Fibroblast of lung (primary cell): ENCODE results near the gene KIAA1755. TPM values are rescaled to one million over a fixed set of nuclear protein-coding genes. Genes with fewer than 3 reads are reported as not detected.
"Not testable (repeated sequence)": the region's sequence is repeated elsewhere in the genome, so short reads cannot be mapped to it uniquely, and the experiment has no call there.

ENCODE experiments used
- DNase-seq, 2 donors: peaks; one replicate each; pipeline versions ENCODE4 v3.0.0 to v3.0.0-alpha.2; 2010; ENCODE audit warnings: low read depth in 2 of 2
- H2AFZ ChIP-seq: 2 replicates; pipeline ENCODE4 v1.5.1; 2012; ENCODE audit warnings: low read length, control low read depth, inconsistent platforms
- H3K27ac ChIP-seq: 2 replicates; pipeline ENCODE4 v1.5.1; 2011; ENCODE audit warnings: low read length, control low read depth; ENCODE audit not compliant: insufficient read depth
- H3K27me3 ChIP-seq: 2 replicates; pipeline ENCODE4 v1.5.1; 2011; ENCODE audit warnings: mild to moderate bottlenecking, low read length; ENCODE audit not compliant: control insufficient read depth, insufficient read depth
- H3K36me3 ChIP-seq: 2 replicates; pipeline ENCODE4 v1.5.1; 2011; ENCODE audit warnings: low read length; ENCODE audit not compliant: control insufficient read depth, insufficient read depth
- H3K4me1 ChIP-seq: 2 replicates; pipeline ENCODE4 v1.5.1; 2011; ENCODE audit warnings: low read length; ENCODE audit not compliant: control insufficient read depth, insufficient read depth; ENCODE audit errors: extremely low read depth
- H3K4me2 ChIP-seq: 2 replicates; pipeline ENCODE4 v1.5.1; 2011; ENCODE audit warnings: low read length, control low read depth; ENCODE audit not compliant: insufficient read depth; ENCODE audit errors: extremely low read depth
- H3K4me3 ChIP-seq, 4 experiments: fragments of 200-600 bp in 1 of 4; sonication (generic) in 1 of 4; replicated peaks in 1 of 4; 2 replicates each; pipeline ENCODE4 v1.5.1; 2011 to 2016; ENCODE audit warnings: low read length in 4 of 4, low read depth in 3 of 4, mild to moderate bottlenecking in 3 of 4, control low read depth in 2 of 4, inconsistent platforms in 1 of 4, mixed read lengths in 1 of 4; ENCODE audit not compliant: insufficient read depth in 1 of 4; ENCODE audit errors: control extremely low read depth in 1 of 4
- H3K79me2 ChIP-seq: 2 replicates; pipeline ENCODE4 v1.5.1; 2012; ENCODE audit warnings: mild to moderate bottlenecking, low read length, inconsistent platforms; ENCODE audit not compliant: control insufficient read depth, insufficient read depth
- H3K9ac ChIP-seq: 2 replicates; pipeline ENCODE4 v1.5.1; 2011; ENCODE audit warnings: mild to moderate bottlenecking, low read length, control low read depth; ENCODE audit not compliant: insufficient read depth
- H3K9me3 ChIP-seq: 2 replicates; pipeline ENCODE4 v1.5.1; 2012; ENCODE audit warnings: low read depth, low read length; ENCODE audit not compliant: control insufficient read depth, insufficient read depth
- H4K20me1 ChIP-seq: 2 replicates; pipeline ENCODE4 v1.5.1; 2011; ENCODE audit warnings: low read length; ENCODE audit not compliant: control insufficient read depth, insufficient read depth; ENCODE audit errors: extremely low read depth
- EZH2 ChIP-seq: IDR thresholded peaks from 2 replicates; pipeline ENCODE4 v1.5.1; 2012; ENCODE audit warnings: low read length, control low read depth, mild to moderate bottlenecking; ENCODE audit errors: missing control alignments
- polyA plus RNA-seq, 2 donors: library from polyadenylated mRNA; depleted of rRNA in 1 of 2; stranded (reverse) in 1 of 2; unstranded in 1 of 2; fragments of >200 nt; gene quantifications; 2 replicates each; pipeline ENCODE4 v1.2.1, GENCODE V29; 2011 to 2012; ENCODE audit warnings: missing spikeins in 1 of 2
- total RNA-seq: library from RNA; depleted of rRNA; stranded (reverse); fragments of >200 nt; gene quantifications from 2 replicates; pipeline ENCODE4 v1.2.1, GENCODE V29; 2014
- TF ChIP-seq, protein P1 (sequence below), 2 donors: IDR thresholded peaks in 1 of 2; conservative IDR thresholded peaks in 1 of 2; 1 replicate in 1 of 2; 2 replicates in 1 of 2; pipeline ENCODE4 v1.5.1; 2011 to 2012; ENCODE audit warnings: low read length in 2 of 2, control low read depth in 1 of 2, inconsistent platforms in 1 of 2, low read depth in 1 of 2, mild to moderate bottlenecking in 1 of 2

The KIAA1755 gene
- total and polyA plus RNA-seq, 2 donors (not counting 1 experiment from before 2014, with no cell fraction given), result 0.60 to 2.8 TPM

DNA sequence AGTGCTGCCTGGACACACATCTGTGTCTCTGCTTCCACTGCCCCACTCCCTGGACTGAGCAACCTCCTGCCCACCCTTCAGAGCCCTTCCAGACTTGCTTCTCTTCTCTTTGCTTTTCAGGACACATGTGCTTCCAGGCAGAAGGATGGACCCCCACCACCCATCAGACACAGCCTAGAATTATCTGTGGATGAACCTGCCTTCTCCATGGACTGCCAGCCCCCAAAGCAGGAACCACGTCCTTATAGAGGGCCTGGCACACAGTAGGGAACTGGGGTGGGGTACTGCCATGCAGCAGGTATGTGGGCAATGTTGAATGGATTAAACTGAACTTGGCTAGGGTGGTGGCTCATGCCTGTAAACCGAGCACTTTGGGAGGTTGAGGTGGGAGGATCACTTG lies 3.6 kb downstream of the KIAA1755 start:
- no peaks in the 10 kb centered on the region for H3K9me3 ChIP-seq
- H4K20me1 ChIP-seq, result no peaks in the 10 kb centered on the region
- no peak for TF ChIP-seq EZH2
- TF ChIP-seq, protein P1, sequence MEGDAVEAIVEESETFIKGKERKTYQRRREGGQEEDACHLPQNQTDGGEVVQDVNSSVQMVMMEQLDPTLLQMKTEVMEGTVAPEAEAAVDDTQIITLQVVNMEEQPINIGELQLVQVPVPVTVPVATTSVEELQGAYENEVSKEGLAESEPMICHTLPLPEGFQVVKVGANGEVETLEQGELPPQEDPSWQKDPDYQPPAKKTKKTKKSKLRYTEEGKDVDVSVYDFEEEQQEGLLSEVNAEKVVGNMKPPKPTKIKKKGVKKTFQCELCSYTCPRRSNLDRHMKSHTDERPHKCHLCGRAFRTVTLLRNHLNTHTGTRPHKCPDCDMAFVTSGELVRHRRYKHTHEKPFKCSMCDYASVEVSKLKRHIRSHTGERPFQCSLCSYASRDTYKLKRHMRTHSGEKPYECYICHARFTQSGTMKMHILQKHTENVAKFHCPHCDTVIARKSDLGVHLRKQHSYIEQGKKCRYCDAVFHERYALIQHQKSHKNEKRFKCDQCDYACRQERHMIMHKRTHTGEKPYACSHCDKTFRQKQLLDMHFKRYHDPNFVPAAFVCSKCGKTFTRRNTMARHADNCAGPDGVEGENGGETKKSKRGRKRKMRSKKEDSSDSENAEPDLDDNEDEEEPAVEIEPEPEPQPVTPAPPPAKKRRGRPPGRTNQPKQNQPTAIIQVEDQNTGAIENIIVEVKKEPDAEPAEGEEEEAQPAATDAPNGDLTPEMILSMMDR (conservative IDR thresholded peaks at IDR 0.05 in 1 of 2, IDR thresholded peaks at IDR 0.05 in 1 of 2; ENCODE audit: low read depth in 1 of 2, low read length in 2 of 2), result no peak
- no peak overlapping the region for H3K9ac ChIP-seq
- H3K4me1 ChIP-seq, result peaks cover 5% of the 10 kb centered on the region
- H2AFZ ChIP-seq, result no peak overlapping the region
- H3K36me3 ChIP-seq, result no peaks in the 10 kb centered on the region
- no peaks in the 10 kb centered on the region for H3K27me3 ChIP-seq
- no peak overlapping the region for H3K4me3 ChIP-seq
- DNase-seq, result no peak
- H3K79me2 ChIP-seq, result no peaks in the 10 kb centered on the region
- H3K4me2 ChIP-seq, result no peak overlapping the region
- H3K27ac ChIP-seq, result no peak overlapping the region

DNA sequence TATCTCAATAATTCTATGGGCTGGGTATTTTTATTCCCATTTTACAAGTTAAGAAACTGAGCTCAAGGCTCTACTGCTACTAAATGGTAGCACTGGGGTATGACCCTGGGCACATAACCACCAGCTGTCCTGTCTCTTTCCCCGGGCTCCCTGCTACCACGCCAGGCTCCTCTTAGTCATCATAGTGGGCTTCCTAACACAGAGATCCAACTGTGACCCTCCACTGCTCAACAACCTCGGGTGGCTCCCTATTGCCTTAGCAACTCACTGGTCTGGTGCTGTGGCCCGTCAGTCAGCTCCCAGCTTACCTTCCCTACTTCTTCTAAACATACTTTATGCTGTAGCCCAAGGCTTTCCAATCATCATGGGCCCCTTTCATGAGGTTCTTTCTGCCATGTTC lies 4.5 kb downstream of the KIAA1755 start:
- H3K36me3 ChIP-seq, result no peaks in the 10 kb centered on the region
- no peak overlapping the region for H3K4me2 ChIP-seq
- no peak for DNase-seq
- TF ChIP-seq, protein P1 (conservative IDR thresholded peaks at IDR 0.05 in 1 of 2, IDR thresholded peaks at IDR 0.05 in 1 of 2; ENCODE audit: low read depth in 1 of 2, low read length in 2 of 2), result no peak
- TF ChIP-seq EZH2, result no peak
- no peak overlapping the region for H2AFZ ChIP-seq
- no peak overlapping the region for H3K4me3 ChIP-seq
- H3K27me3 ChIP-seq, result no peaks in the 10 kb centered on the region
- H3K79me2 ChIP-seq, result no peaks in the 10 kb centered on the region
- H3K9me3 ChIP-seq, result no peaks in the 10 kb centered on the region
- no peak overlapping the region for H3K9ac ChIP-seq
- no peaks in the 10 kb centered on the region for H4K20me1 ChIP-seq
- no peak overlapping the region for H3K27ac ChIP-seq
- H3K4me1 ChIP-seq, result peaks cover 5% of the 10 kb centered on the region

DNA sequence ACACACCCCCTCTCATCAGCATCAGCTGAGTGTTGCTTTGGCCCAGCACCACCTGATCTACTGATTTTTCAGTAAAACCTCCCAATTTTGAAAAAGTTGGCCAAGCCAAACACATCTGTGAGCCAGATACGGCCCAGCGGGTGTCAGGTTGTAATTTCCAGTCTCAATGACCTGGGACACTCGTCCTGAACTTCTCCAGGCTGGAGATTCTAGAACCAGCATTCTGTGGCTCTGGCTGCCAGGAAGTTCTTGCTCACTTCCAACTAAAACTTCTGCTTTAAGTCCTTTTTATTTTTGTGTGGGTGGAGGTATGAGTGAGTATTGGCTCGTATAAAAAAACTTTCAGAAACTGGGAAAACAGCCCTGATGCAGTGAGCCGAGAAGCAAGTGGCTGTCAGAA lies 5.1 kb downstream of the KIAA1755 start:
- H3K4me3 ChIP-seq, result no peak overlapping the region
- no peak overlapping the region for H2AFZ ChIP-seq
- H3K27ac ChIP-seq, result no peak overlapping the region
- H3K27me3 ChIP-seq, result no peaks in the 10 kb centered on the region
- H3K4me1 ChIP-seq, result peaks cover 3% of the 10 kb centered on the region
- H3K79me2 ChIP-seq, result no peaks in the 10 kb centered on the region
- no peaks in the 10 kb centered on the region for H3K9me3 ChIP-seq
- no peak overlapping the region for H3K4me2 ChIP-seq
- no peak for TF ChIP-seq EZH2
- TF ChIP-seq, protein P1 (conservative IDR thresholded peaks at IDR 0.05 in 1 of 2, IDR thresholded peaks at IDR 0.05 in 1 of 2; ENCODE audit: low read depth in 1 of 2, low read length in 2 of 2), result no peak
- H3K9ac ChIP-seq, result no peak overlapping the region
- DNase-seq, result peak in 1 of 2 donors; percentile 79
- H3K36me3 ChIP-seq, result no peaks in the 10 kb centered on the region
- H4K20me1 ChIP-seq, result no peaks in the 10 kb centered on the region

DNA sequence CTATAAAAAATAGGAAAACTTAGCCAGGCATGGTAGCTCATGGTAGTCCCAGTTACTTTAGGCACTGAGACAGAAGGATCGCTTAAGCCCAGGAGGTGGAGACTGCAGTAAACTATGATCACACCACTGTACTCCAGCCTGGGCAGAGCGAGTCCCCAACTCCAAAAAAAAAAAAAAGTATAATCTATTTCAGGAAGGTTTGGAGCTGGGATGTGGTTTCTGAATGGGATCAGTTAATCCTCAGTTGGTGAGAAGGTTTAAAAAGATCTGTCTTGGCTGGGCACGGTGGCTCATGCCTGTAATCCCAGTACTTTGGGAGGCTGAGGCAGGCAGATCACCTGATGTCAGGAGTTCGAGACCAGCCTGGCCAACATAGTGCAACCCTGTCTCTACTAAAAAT lies 5.9 kb downstream of the KIAA1755 start:
- not testable (repeated sequence) for H3K27me3 ChIP-seq, H3K9ac ChIP-seq, H3K79me2 ChIP-seq, DNase-seq, H3K36me3 ChIP-seq, H2AFZ ChIP-seq, H4K20me1 ChIP-seq, H3K4me3 ChIP-seq, H3K4me2 ChIP-seq, H3K4me1 ChIP-seq, H3K9me3 ChIP-seq, H3K27ac ChIP-seq
